Panc1 (cell line): ENCODE results near the gene COL4A1. TPM values are rescaled to one million over a fixed set of nuclear protein-coding genes. Genes with fewer than 3 reads are reported as not detected.

ENCODE experiments used
- ATAC-seq: fragments of 200-7000 bp; cut with Tn5 transposase; 2 replicates; pipeline ENCODE4 v1.9.1; 2020; ENCODE audit warnings: mild to moderate bottlenecking, moderate library complexity
- BruUV-seq: library from RNA; stranded (reverse); fragments of 400-500 nt; replicated peaks from 2 replicates; lab custom pipeline; 2021; lab: Mats Ljungman, UMichigan
- CTCF ChIA-PET: fragments of 300-600 bp; sonication (Branson Sonifier 250); formaldehyde crosslinking; loops from one replicate; lab custom pipeline; 2022; ENCODE audit warnings: antibody characterized with exemption; lab: Charles Lee
- POLR2A ChIA-PET: fragments of 300-600 bp; sonication (Branson Sonifier 250); formaldehyde crosslinking; loops from one replicate; lab custom pipeline; 2022; ENCODE audit warnings: antibody characterized with exemption; lab: Charles Lee
- DNase-seq: peaks from one replicate; pipeline ENCODE4 v3.0.0-alpha.2; 2010; ENCODE audit warnings: low read depth, low spot score
- H3K27ac ChIP-seq: 2 replicates; pipeline ENCODE4 v1.5.1; 2011; ENCODE audit warnings: mild to moderate bottlenecking, low read length, inconsistent platforms
- H3K27me3 ChIP-seq: fragments of 200-500 bp; sonication (Bioruptor generic); 2 replicates; pipeline ENCODE4 v1.6.0; 2014; ENCODE audit warnings: low read length, inconsistent platforms; ENCODE audit not compliant: control insufficient read depth, insufficient read depth
- H3K36me3 ChIP-seq: fragments of 200-500 bp; sonication (Bioruptor generic); 2 replicates; pipeline ENCODE4 v1.5.1; 2014; ENCODE audit warnings: inconsistent platforms, mild to moderate bottlenecking, low read length, moderate library complexity; ENCODE audit not compliant: control insufficient read depth, insufficient read depth
- H3K4me1 ChIP-seq: 2 replicates; pipeline ENCODE4 v1.5.1; 2011; ENCODE audit warnings: inconsistent platforms, mild to moderate bottlenecking, low read length, moderate library complexity; ENCODE audit not compliant: control insufficient read depth, insufficient read depth
- H3K4me3 ChIP-seq, 2 experiments: 2 replicates each; pipeline ENCODE4 v1.5.1; 2011 to 2012; ENCODE audit warnings: low read depth in 2 of 2, low read length in 2 of 2, mild to moderate bottlenecking in 2 of 2, inconsistent platforms in 1 of 2, moderate library complexity in 1 of 2
- H3K9me3 ChIP-seq: fragments of 200-500 bp; sonication (Bioruptor generic); 2 replicates; pipeline ENCODE4 v1.5.1; 2014; ENCODE audit warnings: low read depth, mild to moderate bottlenecking, inconsistent platforms, low read length, moderate library complexity; ENCODE audit not compliant: control insufficient read depth, insufficient read depth
- CTCF ChIP-seq: fragments of 450-650 bp; IDR thresholded peaks from 2 replicates; pipeline ENCODE4 v1.5.1; 2017; ENCODE audit warnings: mild to moderate bottlenecking
- POLR2AphosphoS5 ChIP-seq: IDR thresholded peaks from 2 replicates; pipeline ENCODE4 v1.6.1; 2012; ENCODE audit warnings: mild to moderate bottlenecking, low read depth, low read length, moderate library complexity
- REST ChIP-seq, 2 experiments: IDR thresholded peaks; 2 replicates each; pipeline ENCODE4 v1.6.1; 2011 to 2012; ENCODE audit warnings: low read depth in 2 of 2, control low read depth in 1 of 2, low read length in 1 of 2, mild to moderate bottlenecking in 1 of 2, moderate library complexity in 1 of 2; ENCODE audit not compliant: insufficient read depth in 1 of 2
- SIN3A ChIP-seq: IDR thresholded peaks from 2 replicates; pipeline ENCODE4 v1.6.1; 2012; ENCODE audit warnings: low read depth, mild to moderate bottlenecking, low read length, moderate library complexity, borderline replicate concordance; ENCODE audit not compliant: insufficient read depth
- TCF7L2 ChIP-seq: IDR thresholded peaks from 2 replicates; pipeline ENCODE4 v1.6.1; 2011; ENCODE audit warnings: mild to moderate bottlenecking, low read depth, low read length, inconsistent platforms
- in situ Hi-C: cut with HindIII; loops from 2 replicates; pipeline ENCODE4 v1.10.0; 2016; ENCODE audit warnings: low sequenced_read_pairs, low pct_unique_long_range_greater_than_20kb
- intact Hi-C: fragments of 100-400 bp; cut with micrococcal nuclease; formaldehyde crosslinking; loops from one replicate; pipeline ENCODE4 v1.10.0; 2022; ENCODE audit not compliant: unreplicated experiment
- total RNA-seq: library from RNA; stranded (reverse); gene quantifications from one replicate; pipeline ENCODE4 v1.2.1, GENCODE V29; 2021; ENCODE audit not compliant: unreplicated experiment

Gene COL4A1
- total RNA-seq, 1 experiment from 2014 or later = 1.1 TPM

- ChIA-PET CTCF (no interaction called here), POLR2A (no interaction called here)
- no peak for TF ChIP-seq POLR2AphosphoS5
- no peak for TF ChIP-seq CTCF
- TF ChIP-seq SIN3A = no peak
- TF ChIP-seq REST (IDR thresholded peaks at IDR 0.05; ENCODE audit: insufficient read depth in 1 of 2, low read depth in 2 of 2, low read length in 1 of 2) = no peak
- no peak for TF ChIP-seq TCF7L2
- H3K27me3 ChIP-seq = no peaks in the 10 kb centered on the region
- no peaks in the 10 kb centered on the region for H3K4me1 ChIP-seq
- no peak for DNase-seq
- H3K4me3 ChIP-seq = no peak overlapping the region
- intact Hi-C loops (no loop called here), in situ Hi-C loops (no loop called here)
- no TSS peak for BruUV-seq
- no peak for ATAC-seq
- no peaks in the 10 kb centered on the region for H3K36me3 ChIP-seq
- H3K9me3 ChIP-seq = no peaks in the 10 kb centered on the region
- H3K27ac ChIP-seq = no peak overlapping the region
Measured at GRCh38 chr13:110211046-110211445, 95.9 kb downstream of the COL4A1 start.

- no peak overlapping the region for H3K4me3 ChIP-seq
- intact Hi-C loops = no loop called here
- no TSS peak for BruUV-seq
- H3K27me3 ChIP-seq = no peaks in the 10 kb centered on the region
- no peaks in the 10 kb centered on the region for H3K4me1 ChIP-seq
- in situ Hi-C loops = no loop called here
- CTCF ChIA-PET = no interaction called here
- no peak overlapping the region for H3K27ac ChIP-seq
- TF ChIP-seq TCF7L2 = no peak
- no peak for TF ChIP-seq REST (IDR thresholded peaks at IDR 0.05; ENCODE audit: insufficient read depth in 1 of 2, low read depth in 2 of 2, low read length in 1 of 2)
- TF ChIP-seq SIN3A = no peak
- TF ChIP-seq CTCF = no peak
- TF ChIP-seq POLR2AphosphoS5 = no peak
- POLR2A ChIA-PET = no interaction called here
- DNase-seq = no peak
- H3K9me3 ChIP-seq = no peaks in the 10 kb centered on the region
- no peak for ATAC-seq
- no peaks in the 10 kb centered on the region for H3K36me3 ChIP-seq
Measured at GRCh38 chr13:110210604-110210985, 96.4 kb downstream of the COL4A1 start.
